ENCODE results near the gene UMAD1.

The UMAD1 gene

DNA sequence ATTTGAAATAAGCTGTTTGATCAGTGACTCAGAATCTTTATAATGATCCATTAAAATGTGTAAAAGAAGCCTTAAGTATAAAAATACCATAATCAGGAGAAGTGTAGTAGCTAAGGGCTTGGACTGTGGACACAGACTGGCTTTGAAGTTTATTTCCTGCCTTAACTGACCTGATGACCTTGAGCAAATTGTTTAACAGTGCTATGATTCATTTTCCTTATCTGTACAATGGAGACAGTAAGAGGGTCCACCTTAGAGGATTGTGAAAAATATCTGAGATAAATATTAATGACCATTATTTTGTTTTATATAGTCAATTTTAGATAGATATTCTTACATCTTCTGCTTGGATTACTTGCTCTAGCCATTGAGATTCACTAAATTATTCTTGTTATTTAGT, 91.2 kb downstream of the UMAD1 start:
- DNase-seq = no peak

- DNase-seq = no peak
Observed at GRCh38 chr7:7732621-7733281, 92.2 kb downstream of the UMAD1 start.

DNA sequence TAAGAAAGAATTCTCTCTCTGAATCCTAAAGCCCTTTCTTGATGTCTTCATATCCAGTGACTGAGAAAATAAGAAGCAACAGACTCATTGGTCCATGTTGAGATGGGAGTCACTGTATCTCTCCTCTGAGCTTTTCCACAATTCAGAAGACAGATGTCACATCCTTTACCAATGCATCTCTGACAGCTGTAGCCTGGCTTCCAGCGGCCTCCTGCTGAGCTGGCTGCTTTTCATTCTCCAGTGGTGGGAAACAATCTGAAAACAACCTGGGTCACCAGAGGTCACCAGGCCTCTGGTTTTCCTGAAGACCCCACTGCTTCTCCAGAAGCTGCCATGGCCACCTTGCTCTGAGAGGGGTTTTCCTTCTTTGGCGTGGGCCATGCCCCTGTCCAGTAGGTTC, 96.1 kb downstream of the UMAD1 start:
- no peak for DNase-seq

DNA sequence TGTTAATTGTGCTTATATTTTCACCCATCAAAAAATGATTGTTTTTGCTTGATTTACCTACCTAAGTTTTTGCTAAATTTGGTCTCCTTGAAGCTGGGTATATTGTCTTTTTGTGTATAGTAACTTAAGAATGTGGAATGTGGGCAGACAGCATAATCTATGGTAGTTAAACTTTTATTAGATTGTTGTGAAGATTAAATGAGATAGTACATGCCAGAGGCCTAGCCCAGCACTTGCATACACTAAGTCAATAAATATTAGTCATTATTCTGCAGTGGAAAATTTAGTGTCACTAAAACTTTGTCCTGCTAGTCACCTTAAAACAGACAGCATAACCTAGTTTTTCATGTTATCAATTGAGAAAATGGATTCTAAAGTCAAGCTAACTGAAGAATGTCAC, 97.1 kb downstream of the UMAD1 start:
- no peak for DNase-seq

DNA sequence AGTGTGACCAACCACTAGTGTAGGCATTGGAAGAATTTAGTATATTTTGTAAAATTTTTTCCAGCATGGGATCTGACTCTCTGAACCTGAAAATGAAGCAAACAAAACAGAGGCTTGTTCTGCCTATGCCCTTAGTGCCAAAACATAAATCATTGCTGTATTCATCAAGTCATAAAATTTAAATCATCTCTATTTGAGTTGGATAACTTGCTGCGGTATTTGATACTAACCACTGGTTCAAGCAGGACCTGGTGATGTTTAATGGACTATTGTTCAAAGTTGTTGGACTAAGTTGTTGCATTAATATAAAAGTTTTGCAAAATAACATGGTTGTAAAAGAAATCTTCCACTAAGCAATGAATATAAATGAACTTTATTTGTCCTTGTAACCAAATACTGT, 97.6 kb downstream of the UMAD1 start:
- DNase-seq = no peak

DNA sequence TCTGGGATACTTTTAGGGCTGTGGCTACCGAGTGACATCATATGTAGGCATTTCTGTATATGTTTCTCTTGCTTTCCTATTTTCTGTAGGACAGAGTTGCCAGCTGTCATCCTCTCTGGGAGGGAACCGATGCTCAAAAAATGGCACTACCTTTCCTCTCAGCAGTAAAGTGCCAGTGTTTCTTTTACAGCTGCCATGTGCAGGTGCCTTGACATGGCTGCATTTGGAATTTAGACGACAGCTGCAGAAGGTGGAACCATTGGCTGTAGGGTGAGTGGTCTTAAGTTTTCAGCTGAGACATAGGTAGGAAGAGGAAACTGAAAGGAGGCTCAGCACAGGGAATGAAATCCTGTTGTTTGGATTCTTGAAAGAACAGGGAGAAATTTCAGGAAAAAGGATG, 98.1 kb downstream of the UMAD1 start:
- no peak for DNase-seq

- DNase-seq = no peak
Observed at GRCh38 chr7:7739204-7740036, 98.9 kb downstream of the UMAD1 start.

DNA sequence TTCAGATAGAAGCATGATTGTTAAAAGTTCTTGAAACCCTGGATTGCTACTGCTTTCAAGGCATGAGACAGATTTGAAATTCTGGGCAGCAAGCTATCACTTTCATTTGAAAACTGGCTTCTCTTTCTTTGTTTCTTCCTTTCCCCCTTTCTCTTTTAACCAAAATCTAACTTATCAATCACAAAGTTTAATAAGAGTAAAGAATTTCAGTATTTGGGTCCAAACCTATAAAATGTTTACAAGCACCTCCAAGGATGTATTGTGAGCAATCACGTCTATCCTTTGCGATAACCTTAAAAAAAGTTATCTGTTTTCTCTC, 99.4 kb downstream of the UMAD1 start:
- no peak for DNase-seq

DNA sequence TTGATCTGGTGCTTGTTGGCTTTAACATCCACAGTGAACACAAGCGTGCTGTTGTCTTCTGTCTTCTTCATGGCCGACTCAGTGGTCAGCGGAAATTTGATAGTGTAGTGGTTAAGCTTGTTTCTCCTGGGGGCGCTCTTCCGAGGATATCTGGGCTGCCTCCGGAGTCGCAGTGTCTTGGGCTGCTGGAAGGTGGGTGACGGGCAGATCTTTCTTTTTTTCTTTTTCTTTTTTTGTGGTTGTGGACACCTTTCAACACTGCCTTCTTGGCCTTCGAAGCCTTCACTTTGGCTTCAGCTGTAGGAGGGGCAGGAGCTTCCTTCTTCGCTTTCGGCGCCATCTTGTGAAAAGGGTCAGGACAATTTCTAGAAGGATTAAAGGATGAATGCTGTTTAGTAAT, 101.7 kb downstream of the UMAD1 start:
- DNase-seq = no peak

DNA sequence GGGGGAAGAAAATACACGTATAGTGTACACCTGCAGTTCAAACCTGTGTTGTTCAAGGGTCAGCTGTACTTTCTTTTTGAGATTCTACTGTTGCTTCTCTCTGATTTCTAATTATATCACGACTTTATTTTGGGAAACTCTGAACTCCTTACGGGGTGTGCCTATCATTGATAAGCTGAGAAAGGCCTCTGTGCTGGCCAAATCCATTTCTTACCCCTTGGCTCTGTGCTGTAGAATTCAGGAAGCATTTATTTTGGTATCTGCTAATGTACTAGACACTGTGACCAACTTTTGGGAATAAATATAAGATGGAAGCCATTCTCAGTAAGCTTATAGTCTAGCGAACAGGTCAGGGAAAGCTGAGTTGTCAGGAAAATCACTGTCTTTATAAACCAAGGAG, 104.7 kb downstream of the UMAD1 start:
- no peak for DNase-seq

DNA sequence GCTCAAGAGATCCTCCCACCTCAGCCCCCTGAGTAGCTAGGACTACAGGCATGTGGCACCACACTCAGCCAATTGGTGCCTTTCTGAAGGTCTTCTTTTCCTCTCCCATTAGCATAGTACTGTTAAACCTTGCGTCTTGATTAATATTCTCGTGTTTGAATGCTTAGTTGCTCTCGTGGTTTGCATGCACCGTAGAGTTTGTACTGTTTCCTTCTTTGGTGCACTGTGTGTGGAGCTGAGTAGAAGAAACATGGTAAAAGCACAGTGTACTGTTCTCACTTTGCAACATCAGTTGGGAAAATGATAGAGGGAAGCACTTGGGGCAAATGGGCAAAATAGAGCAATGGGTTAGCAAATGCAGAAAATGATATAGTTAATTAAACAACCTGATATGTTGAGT, 105.4 kb downstream of the UMAD1 start:
- no peak for DNase-seq

GRCh38 chr7:7746458-7746857, 105.9 kb downstream of the UMAD1 start:
- no peak for DNase-seq

DNA sequence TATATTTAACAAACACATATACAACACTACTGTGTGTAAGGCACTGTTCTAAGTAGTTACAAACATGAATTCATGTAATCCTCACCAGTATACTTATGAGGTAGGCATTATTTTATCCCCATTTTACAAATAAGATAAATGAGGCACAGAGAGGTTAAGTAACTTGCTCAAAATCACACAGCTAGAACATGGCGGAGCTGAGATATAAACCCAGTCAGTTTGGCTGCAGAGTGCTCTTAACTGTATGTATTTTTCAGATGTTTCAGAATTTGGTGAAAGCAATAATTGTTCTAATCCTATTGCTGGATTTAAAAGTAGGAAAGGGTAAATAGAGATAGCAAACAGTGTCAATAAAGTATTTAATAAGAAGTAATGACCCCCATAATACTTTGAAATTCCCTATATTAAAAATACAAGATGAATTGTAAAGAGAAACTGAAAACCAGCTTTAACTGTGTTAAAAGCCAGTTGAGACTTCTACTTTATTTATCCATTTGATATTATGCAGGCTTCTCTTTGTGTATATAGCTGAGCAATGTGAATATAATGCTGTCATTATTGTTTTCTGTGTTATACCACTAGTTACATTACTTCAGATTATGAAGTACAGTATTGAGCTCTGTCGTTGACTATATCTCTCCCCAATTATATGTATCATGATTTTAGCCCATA, 110.2 kb downstream of the UMAD1 start:
- DNase-seq = no peak

DNA sequence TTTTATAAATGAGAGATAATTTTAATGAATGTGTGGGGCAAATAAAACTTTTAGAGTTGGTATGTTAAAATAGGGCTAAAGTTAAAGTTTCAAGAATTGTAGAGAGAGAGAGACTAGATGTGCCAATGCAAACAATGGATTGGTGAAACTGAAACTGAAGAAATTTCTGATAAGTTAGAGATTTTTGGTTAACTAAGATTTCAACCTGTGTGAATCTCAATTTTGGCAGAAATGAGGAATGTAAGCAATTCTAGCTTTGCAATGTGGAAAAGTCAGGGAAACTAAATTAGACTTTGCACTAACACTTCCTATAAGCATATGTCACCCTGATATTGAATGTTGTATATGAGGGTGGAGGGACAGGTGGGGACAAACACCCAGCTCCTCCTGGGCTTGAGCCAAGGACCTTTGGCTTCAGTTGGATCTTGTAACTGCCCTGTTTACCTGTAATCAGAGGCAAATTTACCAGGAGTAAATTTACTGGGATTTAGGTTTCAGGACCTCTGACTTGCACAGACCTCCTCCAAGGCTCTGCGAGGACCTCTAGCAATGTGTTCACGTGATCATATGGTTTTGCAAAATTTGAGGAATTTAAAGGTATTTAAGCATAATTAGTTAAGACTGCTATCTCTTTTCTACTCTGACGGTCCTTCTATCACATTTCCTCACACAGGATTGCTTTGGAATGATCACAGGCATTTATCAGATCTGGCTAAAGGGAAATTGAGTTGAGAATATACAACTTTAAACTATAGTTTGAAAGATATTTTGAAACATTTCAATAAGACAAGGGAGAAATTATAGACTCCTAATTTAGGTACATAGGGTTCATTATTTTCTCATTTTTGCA, 110.9 kb downstream of the UMAD1 start:
- no peak for DNase-seq

DNA sequence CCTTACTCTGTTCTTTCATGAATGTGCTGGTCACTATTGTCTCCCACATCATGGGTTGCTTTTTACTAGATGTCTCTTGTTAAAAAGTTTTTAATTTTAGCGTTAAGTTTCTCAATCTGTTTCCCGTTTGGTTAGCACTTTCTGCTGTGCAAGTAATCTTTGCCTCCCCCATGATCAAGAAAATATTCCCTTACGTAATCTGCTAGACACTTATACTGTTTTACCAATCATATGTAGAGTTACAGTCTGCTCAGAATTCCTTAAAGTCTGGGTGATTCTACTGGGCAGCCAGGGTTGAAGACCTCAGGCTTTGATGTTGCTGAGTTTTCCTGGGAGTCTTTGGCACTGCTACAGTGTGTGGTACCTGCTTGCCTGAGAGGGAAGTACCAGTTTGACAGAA, 116.0 kb downstream of the UMAD1 start:
- no peak for DNase-seq

DNA sequence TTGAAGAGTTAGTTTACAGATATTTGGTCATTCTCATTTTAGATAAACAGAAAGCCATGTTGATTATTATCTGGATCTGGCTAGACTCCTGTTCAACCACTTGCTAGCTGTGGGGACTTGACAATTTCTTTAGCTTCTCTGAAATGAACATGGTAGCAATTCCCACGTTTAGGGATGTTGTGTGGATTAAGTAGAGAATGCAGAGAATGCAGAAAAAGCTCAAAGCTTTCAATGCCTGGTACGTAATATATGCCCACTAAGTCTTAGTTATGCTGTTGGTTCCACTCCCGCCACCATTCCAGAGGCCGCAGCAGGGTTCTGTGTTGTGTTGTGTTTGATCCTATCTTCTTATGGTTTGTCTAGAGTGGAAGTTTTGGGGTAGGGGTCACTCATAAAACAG, 117.0 kb downstream of the UMAD1 start:
- DNase-seq = no peak

DNA sequence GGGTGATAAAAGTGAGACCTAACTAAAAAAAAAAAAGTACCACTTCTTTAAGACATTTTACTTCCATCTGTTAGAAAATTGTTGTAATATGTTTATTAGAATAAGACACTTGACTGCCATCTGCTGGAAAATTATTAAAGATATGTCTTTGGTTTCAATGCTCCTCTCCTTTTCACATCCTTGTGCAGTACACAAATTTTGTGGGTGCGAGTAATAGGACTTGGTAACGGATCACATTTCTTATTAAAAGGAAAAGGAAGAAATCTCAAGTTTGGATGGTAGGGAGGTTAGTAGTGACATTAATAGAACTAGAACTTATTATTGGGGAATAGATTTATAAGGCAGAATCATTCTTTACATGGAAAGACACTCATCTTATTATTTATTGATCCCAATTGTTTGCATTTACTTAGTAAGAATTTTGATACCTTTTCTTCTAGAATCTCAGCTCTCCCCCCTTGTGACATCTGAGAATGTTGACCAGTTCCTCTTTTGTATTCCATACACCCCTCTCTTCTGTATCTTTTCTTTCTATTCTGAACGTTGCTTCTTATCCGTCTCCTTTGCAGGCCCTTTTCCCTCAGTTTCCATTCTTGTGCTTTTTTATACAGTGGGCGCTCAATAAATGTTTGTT, 120.9 kb downstream of the UMAD1 start:
- DNase-seq = peak in 1 of 5 experiments; percentile 72

- DNase-seq = peak in 2 of 5 experiments; percentile 31 to 82
Observed at GRCh38 chr7:7761974-7762779, 121.6 kb downstream of the UMAD1 start.

- peak in 1 of 5 experiments; percentile 76 for DNase-seq
Observed at GRCh38 chr7:7764520-7765396, 124.2 kb downstream of the UMAD1 start.

- DNase-seq = peak in 1 of 5 experiments; percentile 53
Observed at GRCh38 chr7:7765422-7765821, 124.9 kb downstream of the UMAD1 start.

DNA sequence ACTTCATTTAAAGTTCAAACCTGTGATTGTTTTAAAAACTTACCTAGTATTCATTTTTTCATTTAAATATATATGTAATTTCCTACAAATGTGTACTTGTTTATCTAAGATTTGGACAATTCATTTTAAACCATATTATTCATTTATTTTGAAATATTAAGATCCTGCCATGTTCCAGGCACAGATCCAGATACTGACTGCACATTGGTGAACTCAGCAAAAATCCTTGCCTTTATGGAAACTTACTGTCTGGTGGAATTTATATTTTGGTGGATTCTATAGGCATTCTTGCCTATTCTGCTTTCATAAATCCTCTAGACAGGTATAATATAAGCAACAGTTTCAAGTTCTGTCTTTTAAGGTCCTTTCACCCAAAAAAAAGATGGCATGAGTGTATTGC, 126.1 kb downstream of the UMAD1 start:
- no peak for DNase-seq

Measured in T-helper 2 cell (primary cell).